ENCODE measurements around the gene RAB38. TPM values are rescaled to one million over a fixed set of nuclear protein-coding genes. Genes with fewer than 3 reads are reported as not detected.

Gene RAB38
- total RNA-seq: 23.6 TPM

GRCh38 chr11:88174709-88175568 lies at the start of gene RAB38:
Gene RAB38, minus strand, starts transcription at chr11:88175443. Its CDS starts 59 bp downstream, at chr11:88175384.

Other genes starting within 250 kb of the RAB38 start
- gene CTSC, start 162.3 kb upstream of the RAB38 start, total RNA-seq: 103 TPM

All from camera-type eye (tissue), 1 donor.